ENCODE results near the gene NPHP1.
"Not testable (repeated sequence)": the region's sequence is repeated elsewhere in the genome, so short reads cannot be mapped to it uniquely, and the experiment has no call there.

GRCh38 chr2:110234514-110234913 lies 29.7 kb upstream of the NPHP1 start:
- not testable (repeated sequence) for TF ChIP-seq EZH2 (IDR thresholded peaks at IDR 0.05; ENCODE audit: insufficient read depth, poor library complexity, severe bottlenecking); EZH2phosphoT487 (IDR thresholded peaks at IDR 0.05; ENCODE audit: insufficient read depth, low read depth)
